Smooth muscle cell (in vitro differentiated cells): ENCODE data around the gene UXS1. TPM values are rescaled to one million over a fixed set of nuclear protein-coding genes. Genes with fewer than 3 reads are reported as not detected.

Experiments
- DNase-seq: peaks from one replicate; lab custom pipeline; 2025; ENCODE audit not compliant: unreplicated experiment; lab: John Stamatoyannopoulos, UW
- H2AFZ ChIP-seq: fragments of 200-600 bp; sonication (generic); 2 replicates; pipeline ENCODE4 v1.6.0; 2016; ENCODE audit warnings: antibody characterized with exemption, low read depth, mild to moderate bottlenecking
- H3F3A ChIP-seq: fragments of 200-600 bp; sonication (generic); 2 replicates; pipeline ENCODE4 v1.6.0; 2017; ENCODE audit warnings: antibody characterized with exemption, low read depth
- H3K27ac ChIP-seq: fragments of 200-600 bp; sonication (generic); 2 replicates; pipeline ENCODE4 v1.5.1; 2016; ENCODE audit warnings: low read depth, mild to moderate bottlenecking
- H3K27me3 ChIP-seq: fragments of 200-600 bp; sonication (generic); 2 replicates; pipeline ENCODE4 v1.6.1; 2016; ENCODE audit warnings: low read depth, mild to moderate bottlenecking
- H3K36me3 ChIP-seq: fragments of 200-600 bp; sonication (generic); 2 replicates; pipeline ENCODE4 v1.5.1; 2016; ENCODE audit warnings: low read depth
- H3K4me1 ChIP-seq: fragments of 200-600 bp; sonication (generic); 2 replicates; pipeline ENCODE4 v1.5.1; 2016; ENCODE audit warnings: low read depth
- H3K4me2 ChIP-seq: fragments of 200-600 bp; sonication (generic); 2 replicates; pipeline ENCODE4 v1.6.0; 2016; ENCODE audit warnings: mild to moderate bottlenecking
- H3K4me3 ChIP-seq: fragments of 200-600 bp; sonication (generic); 2 replicates; pipeline ENCODE4 v1.5.1; 2016; ENCODE audit warnings: mild to moderate bottlenecking
- H3K79me2 ChIP-seq: fragments of 200-600 bp; sonication (generic); 2 replicates; pipeline ENCODE4 v1.6.0; 2016; ENCODE audit warnings: low read depth, mild to moderate bottlenecking
- H3K9ac ChIP-seq: fragments of 200-600 bp; sonication (generic); 2 replicates; pipeline ENCODE4 v1.6.0; 2016; ENCODE audit warnings: low read depth
- H3K9me3 ChIP-seq: fragments of 200-600 bp; sonication (generic); replicated peaks from 2 replicates; pipeline ENCODE4 v1.5.1; 2016; ENCODE audit warnings: low read depth
- H4K20me1 ChIP-seq: fragments of 200-600 bp; sonication (generic); 2 replicates; pipeline ENCODE4 v1.6.0; 2016; ENCODE audit warnings: low read depth
- CTCF ChIP-seq: fragments of 200-600 bp; sonication (generic); IDR thresholded peaks from 2 replicates; pipeline ENCODE4 v1.5.1; 2017; ENCODE audit warnings: borderline replicate concordance, mild to moderate bottlenecking, antibody characterized with exemption; ENCODE audit not compliant: insufficient read depth, poor library complexity, severe bottlenecking
- WGBS: methylation state at CpG from one replicate; pipeline ENCODE4 v1.1.7; 2016; ENCODE audit warnings: low lambda C conversion rate; 5-methylcytosine and 5-hydroxymethylcytosine counted together
- polyA plus RNA-seq: library from polyadenylated mRNA; unstranded; fragments of >200 nt; fragmentation: Nextera tagmentation; extraction: Ambion mirVana; gene quantifications from 2 replicates; pipeline ENCODE4 v1.2.1, GENCODE V29; 2016
- total RNA-seq: library from RNA; depleted of rRNA; stranded (reverse); fragments of >200 nt; gene quantifications from 2 replicates; pipeline ENCODE4 v1.2.3, GENCODE V29; 2014

Gene UXS1
- total and polyA plus RNA-seq, 2 experiments from 2014 or later: 22.2 to 33.5 TPM

GRCh38 chr2:106129592-106129991 lies 64.5 kb downstream of the UXS1 start:
- Histone ChIP-seq H2AFZ (no peak overlapping the region), H3F3A (no peaks in the 10 kb centered on the region), H4K20me1 (no peaks in the 10 kb centered on the region), H3K36me3 (no peaks in the 10 kb centered on the region), H3K27ac (no peak overlapping the region), H3K9ac (no peak overlapping the region), H3K79me2 (no peaks in the 10 kb centered on the region), H3K4me1 (peaks cover 6% of the 10 kb centered on the region), H3K4me2 (no peak overlapping the region), H3K4me3 (no peak overlapping the region), H3K27me3 (no peaks in the 10 kb centered on the region), H3K9me3 (no peaks in the 10 kb centered on the region)
- DNase-seq: no peak
- no peak for TF ChIP-seq CTCF
- WGBS: 95% methylated on average over 2 of the region's 2 CpGs

- no peak overlapping the region for H2AFZ ChIP-seq
- H3K79me2 ChIP-seq: no peaks in the 10 kb centered on the region
- no peaks in the 10 kb centered on the region for H3K36me3 ChIP-seq
- H3K4me2 ChIP-seq: no peak overlapping the region
- DNase-seq: no peak
- H3K4me3 ChIP-seq: no peak overlapping the region
- H3K4me1 ChIP-seq: peaks cover 6% of the 10 kb centered on the region
- no peaks in the 10 kb centered on the region for H3K27me3 ChIP-seq
- H3K9ac ChIP-seq: no peak overlapping the region
- 100% methylated on average over 2 of the region's 2 CpGs for WGBS
- no peak overlapping the region for H3K27ac ChIP-seq
- TF ChIP-seq CTCF: no peak
- H3F3A ChIP-seq: no peaks in the 10 kb centered on the region
- no peaks in the 10 kb centered on the region for H3K9me3 ChIP-seq
- H4K20me1 ChIP-seq: no peaks in the 10 kb centered on the region
Observed at GRCh38 chr2:106129150-106129549, 65.0 kb downstream of the UXS1 start.

- H3K4me2 ChIP-seq: no peak overlapping the region
- H3F3A ChIP-seq: no peaks in the 10 kb centered on the region
- no peaks in the 10 kb centered on the region for H3K9me3 ChIP-seq
- no peaks in the 10 kb centered on the region for H4K20me1 ChIP-seq
- no peak overlapping the region for H3K9ac ChIP-seq
- no peak for TF ChIP-seq CTCF
- H3K27ac ChIP-seq: no peak overlapping the region
- H3K4me1 ChIP-seq: peaks cover 6% of the 10 kb centered on the region
- no peaks in the 10 kb centered on the region for H3K79me2 ChIP-seq
- no peak for DNase-seq
- no peaks in the 10 kb centered on the region for H3K27me3 ChIP-seq
- no peak overlapping the region for H2AFZ ChIP-seq
- no peak overlapping the region for H3K4me3 ChIP-seq
- no peaks in the 10 kb centered on the region for H3K36me3 ChIP-seq
- WGBS: 98% methylated on average over 10 of the region's 10 CpGs
Observed at GRCh38 chr2:106127776-106128268, 66.3 kb downstream of the UXS1 start.

- DNase-seq: no peak
Observed at GRCh38 chr2:106127282-106127771, 66.8 kb downstream of the UXS1 start.

More at GRCh38 chr2:106127282-106127771, 66.8 kb downstream of the UXS1 start:
- no peaks in the 10 kb centered on the region for H3K79me2 ChIP-seq
- no peak for TF ChIP-seq CTCF
- no peak overlapping the region for H3K9ac ChIP-seq
- no peaks in the 10 kb centered on the region for H3K27me3 ChIP-seq
- no peaks in the 10 kb centered on the region for H3K9me3 ChIP-seq
- H4K20me1 ChIP-seq: no peaks in the 10 kb centered on the region
- peaks cover 6% of the 10 kb centered on the region for H3K4me1 ChIP-seq
- H3K36me3 ChIP-seq: no peaks in the 10 kb centered on the region
- no peak overlapping the region for H3K27ac ChIP-seq
- no peak overlapping the region for H3K4me3 ChIP-seq
- H3F3A ChIP-seq: no peaks in the 10 kb centered on the region
- 90% methylated on average over 5 of the region's 5 CpGs for WGBS
- no peak overlapping the region for H3K4me2 ChIP-seq
- no peak overlapping the region for H2AFZ ChIP-seq
